ENCODE data around the gene PNPLA4.

The PNPLA4 gene

GRCh38 chrX:7927259-7928167, at the start of gene PNPLA4:
Gene PNPLA4 (minus strand): TSS chrX:7927413. CDS start chrX:7926119, 1,294 bp downstream.
- TF ChIP-seq TEAD4 (IDR thresholded peaks at IDR 0.05) (no peak), ZBTB7A (IDR thresholded peaks at IDR 0.05; ENCODE audit: low read depth) (no peak), MAX (IDR thresholded peaks at IDR 0.05) (no peak; the same call in none of the 2 replicates), CREB1 (IDR thresholded peaks at IDR 0.05; ENCODE audit: low read depth) (peak; percentile 72; the same call in 1 of the 2 replicates), FOXM1 (IDR thresholded peaks at IDR 0.05; ENCODE audit: borderline replicate concordance, low read depth) (no peak), TAF1 (IDR thresholded peaks at IDR 0.05; ENCODE audit: low read depth) (no peak; the same call in 1 of the 2 replicates)

- no peak for TF ChIP-seq REST (IDR thresholded peaks at IDR 0.05; ENCODE audit: low read depth)
- no peak for TF ChIP-seq ZBTB7A (IDR thresholded peaks at IDR 0.05; ENCODE audit: low read depth)
- no peak for TF ChIP-seq MAX (IDR thresholded peaks at IDR 0.05)
- TF ChIP-seq TEAD4 (IDR thresholded peaks at IDR 0.05), result no peak
- TF ChIP-seq YY1 (IDR thresholded peaks at IDR 0.05; ENCODE audit: low read depth), result no peak
- no peak for TF ChIP-seq EP300 (IDR thresholded peaks at IDR 0.05; ENCODE audit: borderline replicate concordance)
- no peak for TF ChIP-seq NFIC (IDR thresholded peaks at IDR 0.05)
- no peak for TF ChIP-seq EGR1 (IDR thresholded peaks at IDR 0.05)
- TF ChIP-seq TAF1 (IDR thresholded peaks at IDR 0.05; ENCODE audit: low read depth), result no peak
- TF ChIP-seq FOXM1 (IDR thresholded peaks at IDR 0.05; ENCODE audit: borderline replicate concordance, low read depth), result no peak
- no peak for TF ChIP-seq TCF12 (IDR thresholded peaks at IDR 0.05; ENCODE audit: low read depth)
- TF ChIP-seq USF1 (IDR thresholded peaks at IDR 0.05), result no peak
- TF ChIP-seq CEBPB (IDR thresholded peaks at IDR 0.05), result no peak
Observed at GRCh38 chrX:7972586-7972985, 45.4 kb upstream of the PNPLA4 start.

- TF ChIP-seq CREB1 (IDR thresholded peaks at IDR 0.05; ENCODE audit: low read depth) (no peak), EGR1 (IDR thresholded peaks at IDR 0.05) (no peak), TEAD4 (IDR thresholded peaks at IDR 0.05) (no peak), ZBTB7A (IDR thresholded peaks at IDR 0.05; ENCODE audit: low read depth) (no peak), RAD21 (IDR thresholded peaks at IDR 0.05; ENCODE audit: low read depth) (no peak)
Observed at GRCh38 chrX:7970428-7970827, 43.2 kb upstream of the PNPLA4 start.

GRCh38 chrX:7965436-7965835, 38.2 kb upstream of the PNPLA4 start:
- TF ChIP-seq EGR1 (IDR thresholded peaks at IDR 0.05) (no peak), EP300 (IDR thresholded peaks at IDR 0.05; ENCODE audit: borderline replicate concordance) (no peak), MAX (IDR thresholded peaks at IDR 0.05) (no peak), CEBPB (IDR thresholded peaks at IDR 0.05) (no peak), TCF12 (IDR thresholded peaks at IDR 0.05; ENCODE audit: low read depth) (no peak), NFIC (IDR thresholded peaks at IDR 0.05) (no peak), CREB1 (IDR thresholded peaks at IDR 0.05; ENCODE audit: low read depth) (no peak), RAD21 (IDR thresholded peaks at IDR 0.05; ENCODE audit: low read depth) (no peak), ZBTB7A (IDR thresholded peaks at IDR 0.05; ENCODE audit: low read depth) (no peak)

GRCh38 chrX:7960246-7960645, 33.0 kb upstream of the PNPLA4 start:
- TF ChIP-seq REST (IDR thresholded peaks at IDR 0.05; ENCODE audit: low read depth), result no peak
- TF ChIP-seq RAD21 (IDR thresholded peaks at IDR 0.05; ENCODE audit: low read depth), result no peak
- TF ChIP-seq CEBPB (IDR thresholded peaks at IDR 0.05), result no peak
- no peak for TF ChIP-seq NFIC (IDR thresholded peaks at IDR 0.05)

GRCh38 chrX:7953446-7953845, 26.2 kb upstream of the PNPLA4 start:
- TF ChIP-seq NFIC (IDR thresholded peaks at IDR 0.05), result no peak
- no peak for TF ChIP-seq EGR1 (IDR thresholded peaks at IDR 0.05)
- TF ChIP-seq USF1 (IDR thresholded peaks at IDR 0.05), result no peak
- no peak for TF ChIP-seq MAX (IDR thresholded peaks at IDR 0.05)
- no peak for TF ChIP-seq TAF1 (IDR thresholded peaks at IDR 0.05; ENCODE audit: low read depth)
- TF ChIP-seq CREB1 (IDR thresholded peaks at IDR 0.05; ENCODE audit: low read depth), result no peak
- no peak for TF ChIP-seq ZBTB7A (IDR thresholded peaks at IDR 0.05; ENCODE audit: low read depth)
- no peak for TF ChIP-seq RAD21 (IDR thresholded peaks at IDR 0.05; ENCODE audit: low read depth)
- no peak for TF ChIP-seq YY1 (IDR thresholded peaks at IDR 0.05; ENCODE audit: low read depth)
- no peak for TF ChIP-seq TCF12 (IDR thresholded peaks at IDR 0.05; ENCODE audit: low read depth)
- TF ChIP-seq FOXM1 (IDR thresholded peaks at IDR 0.05; ENCODE audit: borderline replicate concordance, low read depth), result no peak
- TF ChIP-seq CEBPB (IDR thresholded peaks at IDR 0.05), result no peak
- no peak for TF ChIP-seq EP300 (IDR thresholded peaks at IDR 0.05; ENCODE audit: borderline replicate concordance)
- no peak for TF ChIP-seq TEAD4 (IDR thresholded peaks at IDR 0.05)

Measured in Ishikawa (cell line).